Activated CD4-positive, CD25-positive, alpha-beta regulatory T cell treated with anti-CD3 and anti-CD28 coated beads, Interleukin-2, amount 50 U/mL, for 16 hours (primary cell): ENCODE measurements around the gene IQCN.
A peak's percentile ranks its signal among the peaks of the same experiment; 100 is the strongest.

Experiments
- DNase-seq: peaks from one replicate; pipeline ENCODE4 v3.0.0-alpha.2; 2020; ENCODE audit warnings: low read depth, low spot score

The IQCN gene

GRCh38 chr19:18233224-18233825 is 40.9 kb downstream of the IQCN start:
- DNase-seq = no peak

- no peak for DNase-seq
Observed at GRCh38 chr19:18232540-18233223, 41.6 kb downstream of the IQCN start.

- no peak for DNase-seq
Observed at GRCh38 chr19:18231775-18232174, 42.5 kb downstream of the IQCN start.

GRCh38 chr19:18230941-18231734 is 43.1 kb downstream of the IQCN start:
- no peak for DNase-seq

GRCh38 chr19:18229915-18230314 is 44.3 kb downstream of the IQCN start:
- DNase-seq = no peak

GRCh38 chr19:18229474-18229873 is 44.8 kb downstream of the IQCN start:
- DNase-seq = no peak

DNA sequence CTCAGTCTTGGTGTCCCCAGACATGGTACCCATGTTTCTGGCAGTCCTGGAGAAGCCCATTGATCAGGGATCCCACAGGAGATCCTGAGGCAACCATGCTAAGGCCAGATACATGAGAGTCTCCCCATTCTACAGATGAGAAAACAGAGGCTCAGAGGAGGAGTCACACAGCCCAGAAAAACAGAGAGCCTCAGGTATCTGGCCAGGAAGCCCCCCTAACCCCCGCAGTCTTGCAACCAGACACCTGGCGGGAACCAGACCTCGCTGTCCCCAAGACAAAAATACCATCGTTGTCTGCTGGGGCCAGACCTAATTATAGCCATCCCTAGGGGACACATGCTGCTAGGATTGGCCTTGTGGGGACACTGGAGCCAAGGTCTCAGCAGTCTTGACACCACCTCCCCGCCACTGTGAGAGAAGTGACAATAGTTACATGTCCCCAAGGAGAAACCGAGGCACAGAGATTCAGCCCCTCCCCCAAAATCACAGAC is 46.4 kb downstream of the IQCN start:
- no peak for DNase-seq

DNA sequence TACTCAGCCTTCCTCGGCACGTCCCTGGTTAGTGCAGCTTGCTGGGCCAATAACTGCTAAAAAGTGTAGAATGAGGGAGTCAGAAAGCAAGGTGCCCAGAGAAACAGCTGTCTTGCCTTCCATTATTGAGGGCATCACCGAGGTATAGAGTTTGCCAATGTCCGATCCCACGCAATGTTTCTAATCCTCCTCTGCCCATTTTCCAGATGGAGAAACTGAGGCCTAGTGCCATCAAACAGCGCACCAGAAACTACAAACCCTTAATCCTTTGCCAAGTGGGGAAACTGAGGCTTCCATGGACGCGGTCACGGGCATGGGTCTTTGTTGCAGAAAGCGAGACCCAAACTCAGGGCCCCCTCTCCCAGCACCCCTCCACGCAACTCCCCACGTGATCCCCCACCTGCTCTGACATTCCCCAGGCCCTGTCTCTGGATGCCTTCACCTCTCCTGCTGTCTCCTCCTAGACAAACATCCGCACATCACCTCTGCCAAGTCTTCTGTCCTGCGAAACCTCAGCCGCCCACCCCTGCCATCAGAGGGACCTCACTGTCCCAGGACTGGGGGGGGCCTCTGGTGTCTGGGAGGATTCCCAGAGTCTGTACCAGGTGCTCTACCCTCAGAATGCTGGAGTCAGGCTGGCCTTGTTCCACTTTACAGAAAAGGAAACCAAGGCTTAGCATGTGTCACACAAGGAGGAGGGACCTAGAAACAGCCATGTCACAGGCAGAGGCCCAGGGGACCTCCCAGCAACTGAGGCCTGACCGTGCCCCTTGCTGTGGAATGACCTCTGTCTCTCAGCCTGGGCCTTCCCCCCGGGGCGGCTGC is 47.1 kb downstream of the IQCN start:
- DNase-seq = no peak

DNA sequence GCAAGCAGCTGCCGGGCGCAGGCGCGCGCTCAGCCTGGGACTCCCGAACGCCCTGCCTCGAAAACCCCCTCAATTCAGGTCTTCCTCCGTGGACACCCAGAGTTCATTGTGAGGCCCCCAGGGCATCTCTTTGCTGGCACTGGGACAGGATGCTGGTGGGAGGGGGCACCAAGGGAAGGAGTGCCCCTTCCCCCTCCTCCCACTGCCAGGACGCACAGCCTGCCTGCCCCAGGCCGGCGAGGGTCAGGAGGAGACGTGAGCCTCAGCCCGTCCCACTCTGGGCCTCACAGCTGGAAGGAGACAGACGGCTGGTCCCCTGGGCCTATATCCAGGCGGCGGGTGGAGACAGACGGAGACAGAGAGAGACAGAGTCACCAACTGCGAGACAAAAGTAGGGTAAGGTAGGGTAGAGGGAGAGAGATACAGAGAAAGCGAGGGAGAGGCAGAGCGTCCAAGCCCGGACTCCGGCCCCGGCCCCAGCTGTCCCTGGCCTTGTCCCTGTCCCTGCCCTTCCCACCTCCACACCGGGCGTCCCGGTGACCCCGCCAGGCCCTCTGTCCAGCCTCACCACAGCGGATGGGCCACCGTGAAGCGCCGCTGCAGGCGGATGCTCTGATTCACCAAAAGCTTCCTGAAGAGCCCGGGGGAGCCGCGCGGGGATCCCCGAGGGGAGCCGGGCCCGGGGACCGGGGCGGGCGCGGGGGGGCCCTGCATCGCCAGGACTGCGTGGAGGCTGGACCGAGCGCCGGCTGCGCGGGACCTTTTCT is 48.4 kb downstream of the IQCN start, which contains the start of gene PDE4C:
PDE4C (minus strand) TSS at position 737 of the 767 bp plus-strand sequence; CDS start at position 714, 23 bp downstream.
- DNase-seq = no peak

GRCh38 chr19:18225355-18225701 is 48.9 kb downstream of the IQCN start:
- no peak for DNase-seq

GRCh38 chr19:18224525-18225354 is 49.5 kb downstream of the IQCN start:
- DNase-seq = peak; percentile 68

GRCh38 chr19:18223860-18224524 is 50.3 kb downstream of the IQCN start:
- DNase-seq = no peak

DNA sequence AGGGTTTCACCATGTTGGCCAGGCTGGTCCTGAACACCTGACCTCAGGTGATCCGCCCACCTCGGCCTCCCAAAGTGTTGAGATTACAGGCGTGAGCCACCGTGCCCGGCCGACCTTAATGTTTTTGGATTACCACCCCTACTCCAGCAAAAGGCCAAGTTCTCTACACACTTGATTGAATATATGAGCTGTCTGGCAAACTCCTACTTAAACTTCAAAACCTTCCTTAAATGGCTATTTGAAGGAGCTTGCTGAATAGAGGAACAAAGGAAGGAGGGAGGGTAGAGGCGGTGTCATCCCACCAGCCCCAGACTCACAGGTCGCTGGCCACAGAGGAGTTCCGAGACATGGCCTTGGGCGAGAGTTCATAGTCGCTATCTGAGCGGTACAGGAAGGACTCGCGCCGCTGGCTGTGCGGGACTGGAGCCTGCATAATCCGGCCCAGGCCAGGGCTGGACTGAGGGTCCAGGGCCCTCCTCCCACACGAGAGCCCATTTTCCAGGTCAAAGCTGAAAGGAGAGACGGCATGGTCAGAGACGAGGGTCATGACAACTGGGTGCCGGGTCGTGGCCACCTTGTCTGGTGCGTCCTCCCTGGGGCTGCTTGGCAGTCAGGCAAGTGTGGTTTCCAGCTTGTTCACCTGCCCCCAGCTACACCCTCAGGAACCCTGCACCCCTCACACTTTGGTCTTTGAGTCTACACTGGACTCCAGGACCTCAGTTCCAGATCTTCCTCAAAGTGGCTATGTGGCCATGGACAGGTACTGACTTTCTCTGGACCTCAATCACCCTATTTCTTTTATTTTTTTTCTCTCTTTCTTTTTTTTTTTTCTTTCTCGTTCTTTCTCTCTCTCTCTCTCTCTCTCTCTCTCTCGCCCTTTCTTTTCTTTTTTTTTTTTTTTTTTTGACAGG is 52.2 kb downstream of the IQCN start:
- no peak for DNase-seq

DNA sequence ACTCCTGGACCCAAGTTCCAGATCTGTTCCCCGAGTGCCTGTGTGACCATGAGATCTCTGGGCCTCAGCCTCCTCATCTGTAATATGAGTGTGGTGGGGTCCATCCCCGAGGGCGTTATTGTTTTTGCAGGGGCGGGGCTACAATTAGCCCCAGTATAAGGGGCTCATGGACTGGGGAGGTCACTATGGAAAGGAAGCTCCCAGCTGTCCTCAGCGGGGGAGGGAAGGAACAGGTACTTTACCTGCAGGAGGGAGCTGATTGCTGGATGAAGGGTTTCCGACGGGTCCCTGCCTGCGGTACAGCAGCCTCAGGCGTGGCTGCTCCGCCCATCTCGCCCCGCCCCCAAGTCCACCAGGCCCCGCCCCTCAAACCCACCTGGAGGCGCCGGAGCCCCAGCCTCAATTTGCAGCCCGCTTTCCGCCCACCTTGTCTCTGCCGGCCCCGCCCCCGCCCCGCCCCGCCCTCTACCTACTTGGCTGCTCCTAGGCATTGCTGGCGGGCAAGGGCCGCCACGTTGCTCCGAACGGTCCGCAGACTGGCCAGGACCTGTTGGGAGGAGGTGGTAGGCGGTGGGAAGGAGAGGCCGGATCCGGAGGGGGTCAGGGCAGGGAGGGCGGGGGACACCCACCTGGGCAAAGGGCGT is 53.5 kb downstream of the IQCN start:
- no peak for DNase-seq

DNA sequence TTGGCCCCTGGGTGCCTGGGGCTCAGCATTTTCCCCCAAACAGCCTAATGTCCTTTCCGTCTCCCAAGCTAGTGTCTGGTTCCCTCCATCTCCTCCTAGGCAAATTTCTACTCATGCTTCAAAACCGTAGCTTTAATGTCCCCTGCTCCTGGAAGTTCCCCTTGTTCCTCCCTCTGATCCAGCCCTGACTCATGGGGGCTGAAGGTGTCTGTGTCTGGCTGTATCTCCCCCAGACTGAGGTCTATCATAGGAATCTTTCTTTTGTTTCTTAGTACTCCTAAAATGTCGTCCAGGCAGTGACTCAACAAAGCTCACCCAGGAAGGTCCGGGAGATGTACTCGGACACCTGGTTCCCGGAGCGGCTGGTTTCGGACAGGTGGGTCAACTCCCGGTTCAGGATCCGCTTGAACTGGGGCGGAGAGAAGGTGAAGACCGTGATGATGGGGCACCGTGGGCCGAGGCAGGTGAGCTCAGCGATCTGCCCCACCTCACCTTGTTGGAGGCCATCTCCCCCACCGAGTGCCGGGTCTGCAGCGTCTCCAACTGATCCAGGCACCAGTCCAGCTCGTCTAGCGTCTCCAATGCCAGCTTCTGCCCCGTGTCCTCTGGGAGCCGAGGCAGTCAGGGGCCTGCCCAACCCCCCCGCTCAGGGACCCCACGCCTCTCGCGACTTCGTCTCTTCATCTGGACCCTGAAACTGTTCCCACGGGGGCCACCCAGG is 54.2 kb downstream of the IQCN start:
- DNase-seq = no peak

- no peak for DNase-seq
Observed at GRCh38 chr19:18218600-18218999, 55.7 kb downstream of the IQCN start.

- DNase-seq = no peak
Observed at GRCh38 chr19:18218159-18218558, 56.1 kb downstream of the IQCN start.
